Prostate gland (tissue), 2 donors: ENCODE results near the gene PTPN7. TPM values are rescaled to one million over a fixed set of nuclear protein-coding genes. Genes with fewer than 3 reads are reported as not detected.
"Not testable (repeated sequence)": the region's sequence is repeated elsewhere in the genome, so short reads cannot be mapped to it uniquely, and the experiment has no call there.

Experiments
- DNase-seq: peaks from one replicate; pipeline ENCODE4 v3.0.0-alpha.2; 2019; ENCODE audit warnings: low spot score
- H3K27ac ChIP-seq, 2 donors: fragments of 200-600 bp; sonication (generic); 2 replicates each; pipeline ENCODE4 v1.5.1; 2017 to 2019
- H3K27me3 ChIP-seq: fragments of 200-600 bp; sonication (generic); replicated peaks from 2 replicates; pipeline ENCODE4 v1.5.1; 2019; ENCODE audit not compliant: insufficient read depth
- H3K36me3 ChIP-seq, 2 donors: fragments of 200-600 bp; sonication (generic); 1 replicate in 1 of 2; 2 replicates in 1 of 2; pipeline versions ENCODE4 v1.5.1 to v1.8.1; 2017 to 2019
- H3K4me1 ChIP-seq: fragments of 200-600 bp; sonication (generic); replicated peaks from 2 replicates; pipeline ENCODE4 v1.5.1; 2019
- H3K4me3 ChIP-seq, 2 donors: fragments of 200-600 bp; sonication (generic); 2 replicates each; pipeline ENCODE4 v1.5.1; 2017 to 2019
- H3K9me3 ChIP-seq: fragments of 200-600 bp; sonication (generic); 2 replicates; pipeline ENCODE4 v1.5.1; 2017
- POLR2A ChIP-seq: fragments of 450-650 bp; IDR thresholded peaks from one replicate; pipeline ENCODE4 v1.6.1; 2016; ENCODE audit warnings: antibody characterized with exemption, mild to moderate bottlenecking
- POLR2AphosphoS5 ChIP-seq: sonication (generic); formaldehyde crosslinking; IDR thresholded peaks from one replicate; pipeline ENCODE4 v1.6.1; 2017; ENCODE audit warnings: antibody characterized with exemption
- whole genome bisulfite sequencing: methylation state at CpG from one replicate; pipeline ENCODE4 v1.1.5; 2018; 5-methylcytosine and 5-hydroxymethylcytosine counted together
- intact Hi-C: fragments of 100-400 bp; cut with DNase I; formaldehyde crosslinking; loops from one replicate; pipeline ENCODE4 v1.14.2; 2022
- total RNA-seq, 2 donors: library from RNA; depleted of rRNA; stranded (reverse); fragments of >200 nt; gene quantifications; one replicate each; pipeline ENCODE4 v1.1.0, GENCODE V29; 2016
- TF ChIP-seq, protein P1 (sequence below), 4 experiments: fragments of 200-600 bp in 2 of 4; fragments of 450-650 bp in 2 of 4; sonication (generic) in 2 of 4; IDR thresholded peaks; 1 replicate in 3 of 4; 2 replicates in 1 of 4; pipeline ENCODE4 v1.5.1; 2016 to 2019; ENCODE audit warnings: antibody characterized with exemption in 4 of 4, mild to moderate bottlenecking in 2 of 4, moderate library complexity in 2 of 4

PTPN7 gene
- total RNA-seq, 2 donors from 2014 or later: 0.73 to 61.8 TPM

DNA sequence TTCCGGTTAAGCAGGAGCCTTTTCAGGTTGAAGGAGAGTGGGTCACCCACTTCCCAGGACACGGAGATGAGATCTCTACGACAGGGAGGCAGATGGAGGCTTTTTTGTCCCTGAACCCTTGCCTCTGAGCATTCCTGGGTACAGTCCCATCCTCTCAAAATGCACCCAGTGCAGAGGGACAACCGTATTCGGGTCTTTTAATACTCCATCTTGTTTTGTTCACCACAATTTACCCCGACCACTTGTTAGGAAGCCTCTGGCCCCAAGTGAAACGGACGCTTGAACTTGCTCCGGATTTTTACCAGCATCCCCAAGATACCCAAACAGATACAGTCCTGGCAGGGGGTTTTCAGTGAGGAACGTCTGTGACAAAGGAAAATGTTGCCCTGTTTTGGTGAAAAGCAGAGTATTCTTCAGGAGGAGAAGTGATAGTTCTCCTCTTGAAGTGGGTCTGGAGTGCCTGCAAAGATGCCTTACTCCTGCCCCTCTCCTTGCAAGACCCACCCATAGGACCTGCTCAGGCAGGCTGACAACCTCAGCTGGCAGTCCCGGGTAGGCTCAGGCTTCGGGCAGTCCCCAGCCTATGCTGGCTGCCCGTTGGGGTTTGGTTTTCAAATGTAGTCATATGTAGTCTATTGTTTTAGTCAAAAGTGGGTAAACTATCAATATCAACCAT, 15.2 kb downstream of the PTPN7 start:
- TF ChIP-seq POLR2A (no peak), POLR2AphosphoS5 (no peak)
- TF ChIP-seq, protein P1, sequence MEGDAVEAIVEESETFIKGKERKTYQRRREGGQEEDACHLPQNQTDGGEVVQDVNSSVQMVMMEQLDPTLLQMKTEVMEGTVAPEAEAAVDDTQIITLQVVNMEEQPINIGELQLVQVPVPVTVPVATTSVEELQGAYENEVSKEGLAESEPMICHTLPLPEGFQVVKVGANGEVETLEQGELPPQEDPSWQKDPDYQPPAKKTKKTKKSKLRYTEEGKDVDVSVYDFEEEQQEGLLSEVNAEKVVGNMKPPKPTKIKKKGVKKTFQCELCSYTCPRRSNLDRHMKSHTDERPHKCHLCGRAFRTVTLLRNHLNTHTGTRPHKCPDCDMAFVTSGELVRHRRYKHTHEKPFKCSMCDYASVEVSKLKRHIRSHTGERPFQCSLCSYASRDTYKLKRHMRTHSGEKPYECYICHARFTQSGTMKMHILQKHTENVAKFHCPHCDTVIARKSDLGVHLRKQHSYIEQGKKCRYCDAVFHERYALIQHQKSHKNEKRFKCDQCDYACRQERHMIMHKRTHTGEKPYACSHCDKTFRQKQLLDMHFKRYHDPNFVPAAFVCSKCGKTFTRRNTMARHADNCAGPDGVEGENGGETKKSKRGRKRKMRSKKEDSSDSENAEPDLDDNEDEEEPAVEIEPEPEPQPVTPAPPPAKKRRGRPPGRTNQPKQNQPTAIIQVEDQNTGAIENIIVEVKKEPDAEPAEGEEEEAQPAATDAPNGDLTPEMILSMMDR (IDR thresholded peaks at IDR 0.05): no peak
- Histone ChIP-seq H3K27me3 (no peaks in the 10 kb centered on the region), H3K4me3 (peak overlapping the region; percentile 77 to 96), H3K27ac (peak overlapping the region; percentile 84 to 85), H3K9me3 (no peaks in the 10 kb centered on the region), H3K4me1 (peaks cover 5% of the 10 kb centered on the region), H3K36me3 (no peaks in the 10 kb centered on the region)
- WGBS: 2% methylated on average over 13 of the region's 13 CpGs
- intact Hi-C loops: no loop called here
- DNase-seq: no peak

DNA sequence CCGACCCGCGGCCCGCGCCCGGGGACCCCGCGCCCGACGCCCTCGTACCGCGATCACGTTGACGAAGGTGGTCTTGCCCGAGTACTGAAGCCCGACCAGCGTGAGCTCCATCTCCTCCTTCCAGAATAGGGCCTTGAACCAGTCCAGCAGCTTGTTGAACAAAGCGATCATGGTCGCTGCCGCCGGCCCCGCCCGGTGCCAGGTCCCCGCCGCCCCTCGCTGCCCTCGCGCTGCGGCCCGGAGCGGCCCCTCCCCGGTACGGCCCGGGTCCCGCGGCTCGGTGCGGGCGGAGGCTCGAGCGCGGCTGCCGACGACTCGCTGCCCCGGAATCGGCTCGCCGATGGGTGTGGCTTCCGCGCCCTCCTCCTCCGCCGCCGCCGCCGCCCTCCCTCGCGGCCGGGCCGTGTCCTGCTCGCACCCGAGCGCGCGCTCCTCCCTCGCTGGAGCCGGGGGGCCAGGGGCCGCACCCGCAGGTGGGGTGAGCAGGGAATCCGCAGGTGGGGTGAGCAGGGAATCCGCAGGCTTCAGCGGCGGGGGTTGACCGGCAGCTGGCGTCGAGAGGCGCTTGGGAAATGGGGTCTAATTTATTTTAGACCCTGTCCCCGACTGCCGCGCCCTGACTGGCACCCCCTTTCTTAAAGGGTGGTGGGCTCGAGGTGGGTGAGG, 15.9 kb downstream of the PTPN7 start, which contains the start of gene ARL8A:
Gene ARL8A (minus strand): TSS at position 336 of the 666 bp plus-strand sequence. CDS start 165 bp downstream, at position 171.
- H3K36me3 ChIP-seq: no peaks in the 10 kb centered on the region
- peak; percentile 66 for DNase-seq
- TF ChIP-seq POLR2A: peak; percentile 55
- TF ChIP-seq, protein P1 (IDR thresholded peaks at IDR 0.05): no peak
- intact Hi-C loops: no loop called here
- no peaks in the 10 kb centered on the region for H3K9me3 ChIP-seq
- peak within 1 kb of the TSS; percentile 77 to 96 for H3K4me3 ChIP-seq
- under 1% methylated on average over 68 of the region's 82 CpGs for WGBS
- peaks cover 5% of the 10 kb centered on the region for H3K4me1 ChIP-seq
- H3K27ac ChIP-seq: peak within 1 kb of the TSS; percentile 84 to 85
- H3K27me3 ChIP-seq: no peaks in the 10 kb centered on the region

DNA sequence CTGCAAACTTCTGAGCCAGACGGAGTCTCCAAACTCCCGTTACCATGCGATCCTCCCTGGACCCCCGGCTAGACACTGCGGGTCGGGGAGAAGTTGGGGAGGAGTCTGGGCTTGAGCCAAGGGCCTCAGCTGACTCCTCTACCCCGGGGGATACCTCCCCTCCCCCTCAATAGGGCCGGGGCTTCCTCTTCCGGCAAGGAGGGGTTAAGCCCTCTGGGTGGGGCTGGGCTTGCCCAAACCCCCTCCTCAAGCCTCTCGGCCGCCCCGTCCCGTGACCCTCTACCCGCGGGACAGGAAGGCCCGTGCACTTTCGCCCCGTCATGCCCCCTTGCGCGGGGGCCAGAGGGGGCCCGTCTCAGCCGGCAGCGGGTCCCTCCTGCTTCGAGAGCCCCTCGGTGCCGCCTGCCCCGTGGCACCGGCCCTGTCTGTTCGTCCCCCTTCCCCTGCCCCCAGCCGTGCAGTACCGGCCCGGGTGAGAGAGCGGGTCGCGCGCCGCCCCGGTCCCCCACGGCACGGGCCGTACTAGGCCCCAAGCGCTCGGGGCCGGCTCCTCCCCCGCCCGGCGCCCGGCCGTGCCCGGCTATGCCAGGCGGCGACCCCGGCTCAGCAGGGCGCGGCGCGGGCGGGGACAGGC, 16.5 kb downstream of the PTPN7 start:
- H3K36me3 ChIP-seq: no peaks in the 10 kb centered on the region
- H3K4me1 ChIP-seq: peaks cover 5% of the 10 kb centered on the region
- intact Hi-C loops: no loop called here
- no peaks in the 10 kb centered on the region for H3K9me3 ChIP-seq
- H3K27ac ChIP-seq: peak overlapping the region; percentile 84 to 85
- WGBS: 0% methylated on average over 49 of the region's 58 CpGs
- DNase-seq: no peak
- H3K4me3 ChIP-seq: peak overlapping the region; percentile 77 to 96
- H3K27me3 ChIP-seq: no peaks in the 10 kb centered on the region
- TF ChIP-seq, protein P1 (IDR thresholded peaks at IDR 0.05): no peak
- TF ChIP-seq POLR2AphosphoS5: no peak
- TF ChIP-seq POLR2A: no peak

DNA sequence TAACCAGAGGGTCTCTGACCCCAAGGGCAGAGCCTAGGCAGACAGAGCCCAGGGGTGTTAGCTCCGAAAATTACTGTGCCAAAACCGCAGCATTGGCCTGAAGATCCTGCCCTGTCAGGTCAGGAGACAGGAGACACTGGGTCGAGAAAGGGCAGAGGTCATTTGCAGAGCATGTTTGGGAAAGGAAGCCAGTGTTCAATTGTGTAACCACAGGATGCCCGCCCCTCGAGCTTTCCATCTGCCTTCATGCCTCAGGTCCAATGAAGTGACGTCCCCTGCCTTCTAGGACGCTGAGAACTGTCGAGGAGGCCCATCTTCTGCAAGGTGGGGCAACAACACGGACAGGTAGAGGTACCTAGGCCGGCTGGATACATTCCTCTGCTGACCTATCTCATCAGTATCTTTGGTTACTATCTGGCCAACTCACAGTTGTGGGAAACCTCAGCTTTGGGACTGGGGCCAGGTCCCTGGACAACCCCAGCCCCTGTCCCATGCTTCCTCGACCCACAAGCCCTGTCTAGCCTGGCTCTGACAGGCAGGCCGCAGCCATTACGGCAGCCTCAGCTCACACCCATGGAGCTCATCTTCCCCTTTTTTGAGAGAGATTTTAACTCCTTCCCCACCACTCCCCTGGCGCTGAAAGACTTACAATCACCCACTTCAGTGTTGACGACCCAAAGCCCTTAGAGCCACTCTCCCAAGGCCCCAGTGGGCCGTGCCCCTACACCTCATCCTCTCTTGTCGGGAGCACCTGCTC, 17.2 kb downstream of the PTPN7 start:
- H3K4me1 ChIP-seq: peaks cover 5% of the 10 kb centered on the region
- TF ChIP-seq, protein P1 (IDR thresholded peaks at IDR 0.05): no peak
- no peak for TF ChIP-seq POLR2AphosphoS5
- TF ChIP-seq POLR2A: no peak
- H3K36me3 ChIP-seq: no peaks in the 10 kb centered on the region
- intact Hi-C loops: no loop called here
- H3K9me3 ChIP-seq: no peaks in the 10 kb centered on the region
- peak overlapping the region; percentile 84 to 85 for H3K27ac ChIP-seq
- WGBS: 8% methylated on average over 17 of the region's 17 CpGs
- no peak for DNase-seq
- H3K4me3 ChIP-seq: peak overlapping the region; percentile 77 to 96
- H3K27me3 ChIP-seq: no peaks in the 10 kb centered on the region

GRCh38 chr1:202141468-202141867, 18.9 kb downstream of the PTPN7 start:
- DNase-seq, H3K27me3 ChIP-seq, H3K36me3 ChIP-seq, H3K4me3 ChIP-seq, H3K4me1 ChIP-seq, H3K27ac ChIP-seq, H3K9me3 ChIP-seq, intact Hi-C loops: not testable (repeated sequence)
- WGBS: 100% methylated on average over 3 of the region's 3 CpGs
